ENCODE data around the gene CHST9. TPM values are rescaled to one million over a fixed set of nuclear protein-coding genes. Genes with fewer than 3 reads are reported as not detected.
A peak's percentile ranks its signal among the peaks of the same experiment; 100 is the strongest.
"Not testable (repeated sequence)": the region's sequence is repeated elsewhere in the genome, so short reads cannot be mapped to it uniquely, and the experiment has no call there.

Gene CHST9
- not detected for polyA plus RNA-seq

GRCh38 chr18:27185025-27185763, at the start of gene CHST9:
Gene CHST9 (minus strand): TSS chr18:27185308. CDS start chr18:27142809, 42,499 bp downstream.
- Mint-ChIP-seq H3K4me3 (peak within 1 kb of the TSS in 1 of 4 donors; percentile 66), H3K36me3 (no peaks in the 10 kb centered on the region), H3K4me1 (peaks cover 0 to 2% (median 0%) of the 10 kb centered on the region in 3 donors), H3K27me3 (peaks cover 15% of the 10 kb centered on the region), H3K9me3 (peaks cover 0 to 6% (median 4%) of the 10 kb centered on the region in 3 donors), H3K27ac (no peak within 1 kb of the TSS)

DNA sequence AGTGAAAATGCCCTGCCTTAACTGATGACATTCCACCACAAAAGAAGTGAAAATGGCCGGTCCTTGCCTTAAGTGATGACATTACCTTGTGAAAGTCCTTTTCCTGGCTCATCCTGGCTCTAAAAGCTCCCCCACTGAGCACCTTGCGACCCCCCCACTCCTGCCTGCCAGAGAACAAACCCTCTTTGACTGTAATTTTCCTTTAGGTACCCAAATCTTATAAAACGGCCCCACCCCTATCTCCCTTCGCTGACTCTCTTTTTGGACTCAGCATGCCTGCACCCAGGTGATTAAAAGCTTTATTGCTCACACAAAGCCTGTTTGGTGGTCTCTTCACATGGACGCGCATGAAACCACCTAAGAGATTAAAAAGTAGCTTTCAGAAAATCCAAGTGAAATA, 47.2 kb upstream of the CHST9 start:
- H3K27me3 Mint-ChIP-seq, H3K4me3 Mint-ChIP-seq, H3K4me1 Mint-ChIP-seq, H3K9me3 Mint-ChIP-seq, H3K27ac Mint-ChIP-seq, H3K36me3 Mint-ChIP-seq: not testable (repeated sequence)

- H3K4me3 Mint-ChIP-seq, H3K4me1 Mint-ChIP-seq: not testable (repeated sequence)
These were observed 46.6 kb upstream of the CHST9 start for GRCh38 chr18:27231671-27232070.

GRCh38 chr18:27231221-27231620, 46.1 kb upstream of the CHST9 start:
- H3K4me3 Mint-ChIP-seq, H3K27me3 Mint-ChIP-seq, H3K27ac Mint-ChIP-seq, H3K36me3 Mint-ChIP-seq, H3K9me3 Mint-ChIP-seq, H3K4me1 Mint-ChIP-seq: not testable (repeated sequence)

More at GRCh38 chr18:27231671-27232070, 46.6 kb upstream of the CHST9 start:
- H3K36me3 Mint-ChIP-seq, H3K27ac Mint-ChIP-seq, H3K9me3 Mint-ChIP-seq, H3K27me3 Mint-ChIP-seq: not testable (repeated sequence)

DNA sequence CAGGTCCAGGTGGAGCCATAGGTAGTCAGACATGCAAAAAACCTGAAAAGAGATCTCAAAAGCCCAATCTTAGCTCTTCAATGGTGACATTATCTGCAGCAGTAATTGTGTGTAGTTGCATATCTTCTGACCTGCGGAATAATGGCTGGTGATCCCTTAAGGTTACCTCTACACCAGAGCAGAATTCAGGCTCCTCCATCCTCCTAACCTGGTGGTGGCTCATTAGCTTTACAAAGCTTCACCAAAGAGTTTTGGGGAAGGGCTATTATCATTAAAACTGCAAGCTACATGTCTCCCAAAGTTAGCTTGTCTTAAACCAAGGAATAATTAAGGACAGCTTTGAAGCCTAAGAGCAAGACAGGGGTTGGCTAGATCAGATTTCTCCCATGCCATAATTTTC, 42.6 kb upstream of the CHST9 start:
- no peak overlapping the region for H3K27ac Mint-ChIP-seq
- H3K9me3 Mint-ChIP-seq = peaks cover 0 to 8% (median 2%) of the 10 kb centered on the region in 3 donors
- H3K4me1 Mint-ChIP-seq = no peaks in the 10 kb centered on the region
- no peak overlapping the region for H3K4me3 Mint-ChIP-seq
- H3K27me3 Mint-ChIP-seq = no peaks in the 10 kb centered on the region
- no peaks in the 10 kb centered on the region for H3K36me3 Mint-ChIP-seq

- Mint-ChIP-seq H3K27me3 (no peaks in the 10 kb centered on the region), H3K4me3 (no peak overlapping the region), H3K36me3 (no peaks in the 10 kb centered on the region), H3K27ac (no peak overlapping the region), H3K9me3 (peaks cover 2 to 8% (median 2%) of the 10 kb centered on the region in 3 donors), H3K4me1 (no peaks in the 10 kb centered on the region)
These were observed 41.5 kb upstream of the CHST9 start for GRCh38 chr18:27226556-27227075.

GRCh38 chr18:27225947-27226481, 40.9 kb upstream of the CHST9 start:
- no peak overlapping the region for H3K4me3 Mint-ChIP-seq
- no peaks in the 10 kb centered on the region for H3K36me3 Mint-ChIP-seq
- no peaks in the 10 kb centered on the region for H3K4me1 Mint-ChIP-seq
- H3K27ac Mint-ChIP-seq = no peak overlapping the region
- peaks cover 2 to 14% (median 2%) of the 10 kb centered on the region in 3 donors for H3K9me3 Mint-ChIP-seq
- H3K27me3 Mint-ChIP-seq = no peaks in the 10 kb centered on the region

DNA sequence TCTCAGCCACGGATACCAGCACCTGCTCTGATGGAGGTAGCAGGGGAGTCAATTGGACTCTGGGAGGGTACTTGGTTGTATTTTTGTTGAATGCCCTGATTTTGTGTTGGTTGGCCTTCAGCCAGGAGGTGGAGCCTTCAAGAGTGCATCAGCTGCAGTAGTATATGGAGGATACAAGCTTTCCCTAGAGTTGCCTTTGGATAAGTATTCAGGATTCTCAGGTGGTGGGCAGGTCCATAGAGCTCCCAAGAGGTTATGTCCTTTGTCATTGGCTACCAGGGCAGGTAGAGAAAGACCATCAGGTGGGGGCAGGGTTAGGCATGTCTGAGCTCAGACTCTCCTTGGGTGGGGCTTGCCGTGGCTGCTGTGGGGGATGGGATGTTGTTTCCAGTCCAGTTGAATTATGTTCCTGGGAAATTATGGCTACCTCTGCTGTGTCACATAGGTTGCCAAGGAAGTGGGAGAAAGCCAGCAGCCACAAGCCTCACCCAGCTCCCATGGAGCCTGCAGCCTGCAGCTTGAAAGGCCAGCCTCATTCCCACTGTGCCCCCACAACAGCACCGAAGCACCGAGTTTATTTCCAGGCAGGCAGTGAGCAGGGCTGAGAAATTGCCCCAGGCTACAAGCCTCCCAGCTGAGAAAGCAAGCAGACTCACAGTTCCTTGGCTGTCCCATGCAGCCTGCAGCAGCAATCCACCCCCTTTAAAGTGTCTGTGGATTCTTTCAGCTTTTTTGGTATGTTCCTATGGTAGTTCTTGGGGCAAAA, 38.6 kb upstream of the CHST9 start:
- no peaks in the 10 kb centered on the region for H3K27me3 Mint-ChIP-seq
- H3K27ac Mint-ChIP-seq = no peak overlapping the region
- H3K36me3 Mint-ChIP-seq = no peaks in the 10 kb centered on the region
- no peak overlapping the region for H3K4me3 Mint-ChIP-seq
- H3K9me3 Mint-ChIP-seq = peaks cover 2 to 17% (median 2%) of the 10 kb centered on the region in 3 donors
- H3K4me1 Mint-ChIP-seq = no peaks in the 10 kb centered on the region

DNA sequence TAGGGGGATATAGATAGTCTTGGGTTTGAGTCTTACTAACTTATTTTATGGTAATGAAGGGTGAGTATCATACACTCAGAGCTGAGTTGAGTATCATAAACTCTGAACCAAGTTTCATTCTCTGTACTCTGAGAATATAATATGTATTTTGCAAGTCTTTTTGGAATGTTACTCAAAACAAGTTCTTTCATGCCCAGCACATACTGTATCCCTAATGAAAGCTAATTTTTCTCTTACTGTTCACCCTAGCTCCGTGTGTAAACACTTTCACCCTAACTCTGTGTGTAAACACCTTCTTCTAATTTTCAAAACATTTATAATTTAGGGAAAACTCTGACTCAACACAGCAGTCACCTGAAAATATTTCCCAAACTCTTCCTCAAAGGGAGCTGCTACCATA, 29.7 kb upstream of the CHST9 start:
- H3K27me3 Mint-ChIP-seq = no peaks in the 10 kb centered on the region
- H3K9me3 Mint-ChIP-seq = peaks cover 2 to 7% (median 5%) of the 10 kb centered on the region in 3 donors
- H3K27ac Mint-ChIP-seq = no peak overlapping the region
- H3K4me3 Mint-ChIP-seq = no peak overlapping the region
- no peaks in the 10 kb centered on the region for H3K4me1 Mint-ChIP-seq
- no peaks in the 10 kb centered on the region for H3K36me3 Mint-ChIP-seq

DNA sequence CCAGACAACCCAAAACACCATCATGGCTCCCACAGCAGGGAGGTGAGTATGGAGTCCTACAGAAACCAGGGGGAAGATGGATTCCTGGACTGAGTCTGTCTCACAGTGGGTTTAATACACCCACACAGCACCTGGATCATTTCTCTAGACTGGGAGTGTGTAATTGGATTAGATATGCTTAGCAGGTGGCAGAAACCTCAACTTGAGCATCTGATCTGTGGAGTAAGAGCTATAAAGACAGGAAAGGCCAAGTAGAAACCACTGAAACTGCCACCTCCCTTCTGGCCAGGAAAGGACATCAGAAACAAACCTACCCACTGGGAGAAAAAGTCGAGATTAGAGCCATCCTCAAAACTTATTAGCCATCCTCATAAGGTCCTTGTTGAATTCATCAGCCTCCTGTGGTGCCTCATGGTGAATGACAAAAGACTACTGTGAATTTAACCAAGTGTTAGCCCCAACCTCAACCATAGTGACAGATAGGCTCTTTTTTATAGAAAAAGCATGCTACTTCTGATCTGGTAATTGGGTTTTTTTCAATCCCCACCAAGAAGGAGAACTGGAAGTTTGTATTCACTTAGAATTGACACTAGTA, 28.1 kb upstream of the CHST9 start:
- no peaks in the 10 kb centered on the region for H3K27me3 Mint-ChIP-seq
- no peak overlapping the region for H3K27ac Mint-ChIP-seq
- peaks cover 3 to 7% (median 6%) of the 10 kb centered on the region in 3 donors for H3K9me3 Mint-ChIP-seq
- no peaks in the 10 kb centered on the region for H3K4me1 Mint-ChIP-seq
- no peak overlapping the region for H3K4me3 Mint-ChIP-seq
- no peaks in the 10 kb centered on the region for H3K36me3 Mint-ChIP-seq

DNA sequence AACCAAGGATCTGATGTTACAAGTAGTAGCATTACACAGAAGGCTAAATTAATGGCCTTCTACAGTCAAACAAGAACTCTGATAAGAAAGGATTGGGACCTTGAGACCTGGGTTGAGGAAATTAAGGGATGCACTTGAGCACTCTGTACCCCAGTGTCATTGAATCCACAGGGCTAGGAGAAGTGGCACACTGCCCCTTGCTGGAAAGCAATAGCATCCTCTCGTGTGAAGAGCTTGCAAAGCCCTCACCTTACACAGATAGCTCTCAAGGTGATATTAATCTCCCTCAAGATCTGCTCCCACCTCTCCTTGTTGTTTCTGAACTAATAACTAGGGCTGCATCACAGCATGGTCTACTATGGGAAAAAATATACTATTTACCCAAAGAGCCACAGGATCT, 26.5 kb upstream of the CHST9 start:
- Mint-ChIP-seq H3K27me3 (no peaks in the 10 kb centered on the region), H3K36me3 (no peaks in the 10 kb centered on the region), H3K4me3 (no peak overlapping the region), H3K9me3 (peaks cover 2 to 7% (median 3%) of the 10 kb centered on the region in 3 donors), H3K4me1 (no peaks in the 10 kb centered on the region), H3K27ac (no peak overlapping the region)

DNA sequence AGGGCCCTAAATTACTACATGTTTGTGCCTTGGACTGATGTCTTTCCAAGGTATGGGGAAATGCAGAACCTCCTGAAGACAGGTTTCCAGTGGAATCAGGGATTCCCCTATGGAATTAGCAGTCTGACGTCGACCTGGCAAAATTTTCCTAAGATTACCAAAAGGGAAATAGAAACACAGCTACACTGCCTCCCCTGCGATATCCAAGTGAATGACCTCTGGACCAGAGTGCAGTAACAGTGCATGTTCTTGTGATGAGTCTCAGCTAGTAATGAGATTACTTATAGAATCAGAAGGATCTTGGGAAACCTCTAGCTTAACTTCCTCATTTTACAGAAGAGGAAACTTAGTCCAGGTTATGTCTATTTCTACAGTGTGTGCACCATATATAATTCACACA, 21.3 kb upstream of the CHST9 start:
- Mint-ChIP-seq H3K9me3 (peaks cover 1 to 3% (median 2%) of the 10 kb centered on the region in 3 donors), H3K4me1 (no peaks in the 10 kb centered on the region), H3K4me3 (no peak overlapping the region), H3K27me3 (no peaks in the 10 kb centered on the region), H3K27ac (no peak overlapping the region), H3K36me3 (no peaks in the 10 kb centered on the region)

- Mint-ChIP-seq H3K27ac (no peak overlapping the region), H3K9me3 (no peaks in the 10 kb centered on the region), H3K4me1 (no peaks in the 10 kb centered on the region), H3K27me3 (no peaks in the 10 kb centered on the region), H3K4me3 (no peak overlapping the region), H3K36me3 (no peaks in the 10 kb centered on the region)
These were observed 17.6 kb upstream of the CHST9 start for GRCh38 chr18:27202741-27203140.

- Mint-ChIP-seq H3K27me3 (no peaks in the 10 kb centered on the region), H3K36me3 (no peaks in the 10 kb centered on the region), H3K4me3 (no peak overlapping the region), H3K27ac (no peak overlapping the region), H3K4me1 (no peaks in the 10 kb centered on the region), H3K9me3 (peaks cover 0 to 6% (median 0%) of the 10 kb centered on the region in 3 donors)
These were observed 12.9 kb upstream of the CHST9 start for GRCh38 chr18:27198036-27198435.

GRCh38 chr18:27188309-27188708, 3.2 kb upstream of the CHST9 start:
- Mint-ChIP-seq H3K4me1 (peaks cover 0 to 2% (median 0%) of the 10 kb centered on the region in 3 donors), H3K9me3 (peaks cover 3 to 6% (median 4%) of the 10 kb centered on the region in 3 donors), H3K36me3 (no peaks in the 10 kb centered on the region), H3K27ac (no peak overlapping the region), H3K4me3 (no peak overlapping the region), H3K27me3 (peaks cover 12% of the 10 kb centered on the region)

Data from IgD-negative memory B cell (primary cell).